IgD-negative memory B cell (primary cell): ENCODE measurements around the gene SLC16A5. TPM values are rescaled to one million over a fixed set of nuclear protein-coding genes. Genes with fewer than 3 reads are reported as not detected.
"Not testable (repeated sequence)": the region's sequence is repeated elsewhere in the genome, so short reads cannot be mapped to it uniquely, and the experiment has no call there.

Source experiments
- H3K27ac Mint-ChIP-seq, 3 donors: one replicate each; pipeline ENCODE4 v1.8.0; 2020 to 2022; ENCODE audit warnings: mild to moderate bottlenecking in 3 of 3, mixed read lengths in 3 of 3, moderate library complexity in 1 of 3
- H3K27me3 Mint-ChIP-seq: one replicate; pipeline ENCODE4 v1.8.0; 2021; ENCODE audit warnings: mixed read lengths
- H3K36me3 Mint-ChIP-seq: one replicate; pipeline ENCODE4 v1.8.0; 2020; ENCODE audit warnings: mild to moderate bottlenecking, mixed read lengths
- H3K4me1 Mint-ChIP-seq, 3 donors: one replicate each; pipeline ENCODE4 v1.8.0; 2020 to 2022; ENCODE audit warnings: mixed read lengths in 3 of 3, mild to moderate bottlenecking in 1 of 3
- H3K4me3 Mint-ChIP-seq, 4 donors: one replicate each; pipeline ENCODE4 v1.8.0; 2020 to 2022; ENCODE audit warnings: mild to moderate bottlenecking in 4 of 4, mixed read lengths in 4 of 4, moderate library complexity in 3 of 4
- H3K9me3 Mint-ChIP-seq, 3 donors: one replicate each; pipeline ENCODE4 v1.8.0; 2020 to 2021; ENCODE audit warnings: mixed read lengths in 3 of 3, mild to moderate bottlenecking in 1 of 3
- polyA plus RNA-seq: library from polyadenylated mRNA; unstranded; fragments of 300-500 nt; fragmentation: Illumina TruSeq; gene quantifications from one replicate; pipeline ENCODE4 v1.2.3, GENCODE V29; 2021

The SLC16A5 gene
- 3.0 TPM for polyA plus RNA-seq

- no peaks in the 10 kb centered on the region for H3K27me3 Mint-ChIP-seq
- no peaks in the 10 kb centered on the region for H3K36me3 Mint-ChIP-seq
- H3K4me3 Mint-ChIP-seq: peak within 1 kb of the TSS; percentile 64 to 93 (median 87)
- no peaks in the 10 kb centered on the region for H3K9me3 Mint-ChIP-seq
- H3K27ac Mint-ChIP-seq: peak within 1 kb of the TSS in 2 of 3 donors; percentile 46 to 88
- peaks cover 0 to 11% (median 7%) of the 10 kb centered on the region in 3 donors for H3K4me1 Mint-ChIP-seq
Measured at GRCh38 chr17:75087558-75088453, at the start of gene SLC16A5. Gene SLC16A5, plus strand, starts transcription at chr17:75087954. Its CDS starts 5,683 bp downstream, at chr17:75093637.

- Mint-ChIP-seq H3K27me3 (no peaks in the 10 kb centered on the region), H3K27ac (peak overlapping the region in 1 of 3 donors; percentile 28), H3K4me1 (peaks cover 0 to 14% (median 12%) of the 10 kb centered on the region in 3 donors), H3K4me3 (peak overlapping the region in 1 of 4 donors; percentile 74), H3K9me3 (peaks cover 0 to 2% (median 0%) of the 10 kb centered on the region in 3 donors), H3K36me3 (peaks cover 3% of the 10 kb centered on the region)
Measured at GRCh38 chr17:75039238-75039637, 48.5 kb upstream of the SLC16A5 start.

- H3K4me3 Mint-ChIP-seq: peak overlapping the region in 2 of 4 donors; percentile 18 to 77
- H3K27me3 Mint-ChIP-seq: no peaks in the 10 kb centered on the region
- H3K4me1 Mint-ChIP-seq: peaks cover 6 to 12% (median 6%) of the 10 kb centered on the region in 3 donors
- H3K27ac Mint-ChIP-seq: no peak overlapping the region
- H3K36me3 Mint-ChIP-seq: peaks cover 3% of the 10 kb centered on the region
- H3K9me3 Mint-ChIP-seq: no peaks in the 10 kb centered on the region
Measured at GRCh38 chr17:75041656-75042280, 46.0 kb upstream of the SLC16A5 start.

GRCh38 chr17:75043789-75044188, 44.0 kb upstream of the SLC16A5 start:
- not testable (repeated sequence) for H3K27me3 Mint-ChIP-seq, H3K27ac Mint-ChIP-seq, H3K9me3 Mint-ChIP-seq, H3K36me3 Mint-ChIP-seq
- H3K4me3 Mint-ChIP-seq: peak overlapping the region in 1 of 4 donors; percentile 77
- peaks cover 17 to 22% (median 18%) of the 10 kb centered on the region in 3 donors for H3K4me1 Mint-ChIP-seq

- Mint-ChIP-seq H3K27ac (peak overlapping the region in 1 of 3 donors; percentile 76), H3K9me3 (no peaks in the 10 kb centered on the region)
Measured at GRCh38 chr17:75044716-75045115, 43.0 kb upstream of the SLC16A5 start.

GRCh38 chr17:75045946-75046406, 41.8 kb upstream of the SLC16A5 start:
- not testable (repeated sequence) for H3K9me3 Mint-ChIP-seq, H3K27me3 Mint-ChIP-seq, H3K36me3 Mint-ChIP-seq
- Mint-ChIP-seq H3K27ac (peak overlapping the region; percentile 94 to 97 (median 97)), H3K4me3 (peak overlapping the region; percentile 96 to 99 (median 98)), H3K4me1 (peaks cover 17 to 21% (median 20%) of the 10 kb centered on the region in 3 donors)

More at GRCh38 chr17:75044716-75045115, 43.0 kb upstream of the SLC16A5 start:
- H3K36me3 Mint-ChIP-seq: no peaks in the 10 kb centered on the region
- H3K4me1 Mint-ChIP-seq: peaks cover 17 to 21% (median 20%) of the 10 kb centered on the region in 3 donors
- no peaks in the 10 kb centered on the region for H3K27me3 Mint-ChIP-seq
- H3K4me3 Mint-ChIP-seq: peak overlapping the region in 2 of 4 donors; percentile 51 to 88

- H3K27me3 Mint-ChIP-seq: no peaks in the 10 kb centered on the region
- H3K4me3 Mint-ChIP-seq: peak within 1 kb of the TSS; percentile 96 to 99 (median 98)
- peak within 1 kb of the TSS; percentile 94 to 97 (median 97) for H3K27ac Mint-ChIP-seq
- H3K4me1 Mint-ChIP-seq: peaks cover 17 to 21% (median 20%) of the 10 kb centered on the region in 3 donors
- H3K36me3 Mint-ChIP-seq: no peaks in the 10 kb centered on the region
- H3K9me3 Mint-ChIP-seq: no peaks in the 10 kb centered on the region
Measured at GRCh38 chr17:75046407-75047289, 41.1 kb upstream of the SLC16A5 start, which contains the start of the genes ATP5PD and KCTD2. Gene ATP5PD, minus strand, starts transcription at chr17:75046969. Its CDS starts 4,319 bp downstream, at chr17:75042650. Gene KCTD2, plus strand, starts transcription at chr17:75047225. Its CDS starts 26 bp downstream, at chr17:75047251.

- peak overlapping the region; percentile 79 to 85 (median 84) for H3K27ac Mint-ChIP-seq
- no peaks in the 10 kb centered on the region for H3K36me3 Mint-ChIP-seq
- peak overlapping the region; percentile 87 to 96 (median 92) for H3K4me3 Mint-ChIP-seq
- H3K9me3 Mint-ChIP-seq: no peaks in the 10 kb centered on the region
- H3K4me1 Mint-ChIP-seq: peaks cover 17 to 21% (median 20%) of the 10 kb centered on the region in 3 donors
- no peaks in the 10 kb centered on the region for H3K27me3 Mint-ChIP-seq
Measured at GRCh38 chr17:75047398-75048098, 40.2 kb upstream of the SLC16A5 start.

GRCh38 chr17:75048249-75048878, 39.4 kb upstream of the SLC16A5 start:
- peaks cover 17 to 21% (median 20%) of the 10 kb centered on the region in 3 donors for H3K4me1 Mint-ChIP-seq
- H3K9me3 Mint-ChIP-seq: no peaks in the 10 kb centered on the region
- peak overlapping the region; percentile 87 to 96 (median 92) for H3K4me3 Mint-ChIP-seq
- no peaks in the 10 kb centered on the region for H3K27me3 Mint-ChIP-seq
- H3K36me3 Mint-ChIP-seq: no peaks in the 10 kb centered on the region
- H3K27ac Mint-ChIP-seq: peak overlapping the region; percentile 47 to 84 (median 79)

GRCh38 chr17:75049057-75049456, 38.7 kb upstream of the SLC16A5 start:
- H3K36me3 Mint-ChIP-seq: no peaks in the 10 kb centered on the region
- no peaks in the 10 kb centered on the region for H3K27me3 Mint-ChIP-seq
- H3K4me1 Mint-ChIP-seq: peaks cover 17 to 20% (median 17%) of the 10 kb centered on the region in 3 donors
- peak overlapping the region in 1 of 3 donors; percentile 47 for H3K27ac Mint-ChIP-seq
- H3K4me3 Mint-ChIP-seq: peak overlapping the region in 1 of 4 donors; percentile 87
- no peaks in the 10 kb centered on the region for H3K9me3 Mint-ChIP-seq

- no peaks in the 10 kb centered on the region for H3K9me3 Mint-ChIP-seq
- peaks cover 17 to 20% (median 17%) of the 10 kb centered on the region in 3 donors for H3K4me1 Mint-ChIP-seq
- H3K27ac Mint-ChIP-seq: no peak overlapping the region
- H3K36me3 Mint-ChIP-seq: no peaks in the 10 kb centered on the region
- no peaks in the 10 kb centered on the region for H3K27me3 Mint-ChIP-seq
- H3K4me3 Mint-ChIP-seq: peak overlapping the region in 3 of 4 donors; percentile 28 to 87 (median 82)
Measured at GRCh38 chr17:75049706-75050105, 38.0 kb upstream of the SLC16A5 start.

- Mint-ChIP-seq H3K4me3 (no peak overlapping the region), H3K36me3 (no peaks in the 10 kb centered on the region), H3K27ac (no peak overlapping the region), H3K4me1 (peaks cover 9 to 14% (median 12%) of the 10 kb centered on the region in 3 donors), H3K27me3 (no peaks in the 10 kb centered on the region), H3K9me3 (no peaks in the 10 kb centered on the region)
Measured at GRCh38 chr17:75051941-75052340, 35.8 kb upstream of the SLC16A5 start.
